HL-60 (cell line): ENCODE results near the gene NLRP3.

Source experiments
- CTCF ChIP-seq: IDR thresholded peaks from one replicate; pipeline ENCODE4 v1.5.1; 2011; ENCODE audit warnings: low read length, control low read depth, inconsistent platforms; ENCODE audit not compliant: insufficient read depth
- GABPA ChIP-seq: IDR thresholded peaks from 2 replicates; pipeline ENCODE4 v1.6.1; 2012; ENCODE audit warnings: low read depth
- POLR2AphosphoS5 ChIP-seq: IDR thresholded peaks from 2 replicates; pipeline ENCODE4 v1.6.1; 2012; ENCODE audit warnings: low read depth
- REST ChIP-seq: IDR thresholded peaks from 2 replicates; pipeline ENCODE4 v1.6.1; 2012; ENCODE audit warnings: low read depth; ENCODE audit not compliant: insufficient replicate concordance
- SPI1 ChIP-seq: IDR thresholded peaks from 2 replicates; pipeline ENCODE4 v1.6.1; 2012; ENCODE audit warnings: low read depth, mild to moderate bottlenecking, borderline replicate concordance

GRCh38 chr1:247431643-247432042 is 15.7 kb downstream of the NLRP3 start:
- TF ChIP-seq REST (no peak), CTCF (no peak), GABPA (no peak), POLR2AphosphoS5 (no peak), SPI1 (no peak)
